ENCODE results near the gene NEDD4L. TPM values are rescaled to one million over a fixed set of nuclear protein-coding genes. Genes with fewer than 3 reads are reported as not detected.

The NEDD4L gene
- total and polyA plus RNA-seq, 9 donors = 24.8 to 43.1 (median 34.0) TPM

- H3K4me3 ChIP-seq (ENCODE audit: low read length) = no peak overlapping the region
- H3K27me3 ChIP-seq (ENCODE audit: control insufficient read depth, insufficient read depth, low read length) = no peaks in the 10 kb centered on the region
- peaks cover 27% of the 10 kb centered on the region for H3K4me1 ChIP-seq (ENCODE audit: control insufficient read depth, insufficient read depth, low read length)
- 85% methylated on average over 10 of the region's 12 CpGs for WGBS (ENCODE audit: insufficient coverage)
- no peak for DNase-seq
- H3K36me3 ChIP-seq (ENCODE audit: control insufficient read depth, insufficient read depth, low read length) = peaks cover 42% of the 10 kb centered on the region
- no peaks in the 10 kb centered on the region for H3K9me3 ChIP-seq (replicated peaks; ENCODE audit: control insufficient read depth, low read depth, low read length)
- no peak overlapping the region for H3K27ac ChIP-seq (ENCODE audit: low read length)
Measured at GRCh38 chr18:58381676-58382411, 337.8 kb downstream of the NEDD4L start.

DNA sequence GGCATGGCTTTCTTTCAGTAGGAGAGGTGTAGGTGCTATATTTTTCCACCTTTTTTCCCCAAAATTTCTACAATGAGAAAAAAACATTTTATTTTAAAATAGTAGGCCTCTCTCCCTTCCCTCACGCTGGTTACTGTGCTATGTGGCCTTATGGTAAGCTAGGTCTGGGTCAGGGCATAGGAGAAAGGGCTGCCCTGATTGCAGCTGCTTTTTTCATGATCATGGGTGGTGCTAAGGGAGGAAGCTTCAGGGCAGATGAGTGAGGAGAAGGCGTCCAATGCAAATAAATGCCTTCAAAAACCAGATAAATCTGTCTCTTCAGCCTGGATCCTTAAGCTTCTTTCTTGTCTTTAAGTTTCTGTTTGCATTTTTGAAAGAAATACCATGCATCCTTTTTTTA, 338.4 kb downstream of the NEDD4L start:
- Histone ChIP-seq H3K4me1 (ENCODE audit: control insufficient read depth, insufficient read depth, low read length) (peaks cover 21% of the 10 kb centered on the region), H3K36me3 (ENCODE audit: control insufficient read depth, insufficient read depth, low read length) (peaks cover 42% of the 10 kb centered on the region), H3K27ac (ENCODE audit: low read length) (no peak overlapping the region), H3K27me3 (ENCODE audit: control insufficient read depth, insufficient read depth, low read length) (no peaks in the 10 kb centered on the region), H3K4me3 (ENCODE audit: low read length) (no peak overlapping the region), H3K9me3 (replicated peaks; ENCODE audit: control insufficient read depth, low read depth, low read length) (no peaks in the 10 kb centered on the region)
- no peak for DNase-seq
- no CpG with 5 or more reads among the region's 2 CpGs for WGBS (ENCODE audit: insufficient coverage)

GRCh38 chr18:58385472-58385871, 341.4 kb downstream of the NEDD4L start:
- H3K4me1 ChIP-seq (ENCODE audit: control insufficient read depth, insufficient read depth, low read length) = peaks cover 15% of the 10 kb centered on the region
- H3K27ac ChIP-seq (ENCODE audit: low read length) = no peak overlapping the region
- WGBS (ENCODE audit: insufficient coverage) = 85% methylated on average over 13 of the region's 13 CpGs
- no peaks in the 10 kb centered on the region for H3K27me3 ChIP-seq (ENCODE audit: control insufficient read depth, insufficient read depth, low read length)
- no peak overlapping the region for H3K4me3 ChIP-seq (ENCODE audit: low read length)
- DNase-seq = no peak
- peaks cover 57% of the 10 kb centered on the region for H3K36me3 ChIP-seq (ENCODE audit: control insufficient read depth, insufficient read depth, low read length)
- H3K9me3 ChIP-seq (replicated peaks; ENCODE audit: control insufficient read depth, low read depth, low read length) = no peaks in the 10 kb centered on the region

- Histone ChIP-seq H3K9me3 (replicated peaks; ENCODE audit: control insufficient read depth, low read depth, low read length) (no peaks in the 10 kb centered on the region), H3K36me3 (ENCODE audit: control insufficient read depth, insufficient read depth, low read length) (peaks cover 55% of the 10 kb centered on the region), H3K4me3 (ENCODE audit: low read length) (no peak overlapping the region), H3K27me3 (ENCODE audit: control insufficient read depth, insufficient read depth, low read length) (no peaks in the 10 kb centered on the region), H3K27ac (ENCODE audit: low read length) (no peak overlapping the region), H3K4me1 (ENCODE audit: control insufficient read depth, insufficient read depth, low read length) (peaks cover 27% of the 10 kb centered on the region)
- 94% methylated on average over 10 of the region's 14 CpGs for WGBS (ENCODE audit: insufficient coverage)
- no peak for DNase-seq
Measured at GRCh38 chr18:58386780-58387179, 342.8 kb downstream of the NEDD4L start.

DNA sequence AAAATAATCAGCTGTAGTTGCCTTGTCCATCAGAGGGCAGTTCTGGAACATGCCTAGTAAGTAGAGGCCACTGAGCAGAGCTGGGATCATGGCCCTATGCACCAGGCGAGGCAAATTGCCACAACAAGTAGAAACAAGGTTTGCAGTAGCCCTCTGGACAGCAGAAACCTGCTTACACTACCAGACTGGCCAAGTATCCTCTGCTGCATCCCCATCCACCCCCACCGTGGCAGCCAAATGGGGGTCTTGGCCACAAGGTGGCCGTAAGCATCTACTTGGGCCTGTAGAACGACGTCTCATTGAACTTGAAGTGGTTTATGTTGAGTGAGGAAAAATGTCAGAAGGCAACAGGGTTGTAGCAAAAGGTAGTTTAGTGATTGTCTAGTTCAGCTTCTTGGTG, 343.7 kb downstream of the NEDD4L start:
- no peak overlapping the region for H3K27ac ChIP-seq (ENCODE audit: low read length)
- WGBS (ENCODE audit: insufficient coverage) = 91% methylated on average over 4 of the region's 5 CpGs
- peaks cover 36% of the 10 kb centered on the region for H3K4me1 ChIP-seq (ENCODE audit: control insufficient read depth, insufficient read depth, low read length)
- no peak overlapping the region for H3K4me3 ChIP-seq (ENCODE audit: low read length)
- H3K36me3 ChIP-seq (ENCODE audit: control insufficient read depth, insufficient read depth, low read length) = peaks cover 55% of the 10 kb centered on the region
- H3K9me3 ChIP-seq (replicated peaks; ENCODE audit: control insufficient read depth, low read depth, low read length) = no peaks in the 10 kb centered on the region
- H3K27me3 ChIP-seq (ENCODE audit: control insufficient read depth, insufficient read depth, low read length) = no peaks in the 10 kb centered on the region
- no peak for DNase-seq

DNA sequence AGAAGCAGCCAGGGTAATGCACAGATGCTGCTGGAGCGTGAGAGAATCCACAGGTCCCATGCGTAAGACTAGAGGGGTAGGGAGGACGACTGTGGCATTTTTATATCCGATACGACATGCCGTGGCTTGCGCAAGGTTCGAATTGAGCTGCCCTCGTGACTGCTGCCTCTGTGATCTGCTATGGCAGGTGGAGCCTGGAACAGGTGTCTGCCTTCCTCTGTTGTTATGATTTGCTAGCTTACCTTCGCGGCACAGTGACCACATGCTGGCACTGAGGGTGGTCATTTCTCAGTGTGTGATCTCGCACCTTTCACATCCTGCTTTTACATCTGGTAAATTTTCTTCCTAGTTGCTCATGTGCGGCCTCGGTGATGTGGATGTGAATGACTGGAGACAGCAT, 344.7 kb downstream of the NEDD4L start:
- no peak overlapping the region for H3K4me3 ChIP-seq (ENCODE audit: low read length)
- peaks cover 43% of the 10 kb centered on the region for H3K4me1 ChIP-seq (ENCODE audit: control insufficient read depth, insufficient read depth, low read length)
- peaks cover 53% of the 10 kb centered on the region for H3K36me3 ChIP-seq (ENCODE audit: control insufficient read depth, insufficient read depth, low read length)
- peak; percentile 22 for DNase-seq
- H3K9me3 ChIP-seq (replicated peaks; ENCODE audit: control insufficient read depth, low read depth, low read length) = no peaks in the 10 kb centered on the region
- no peaks in the 10 kb centered on the region for H3K27me3 ChIP-seq (ENCODE audit: control insufficient read depth, insufficient read depth, low read length)
- 87% methylated on average over 13 of the region's 14 CpGs for WGBS (ENCODE audit: insufficient coverage)
- H3K27ac ChIP-seq (ENCODE audit: low read length) = peak overlapping the region; percentile 49

GRCh38 chr18:58389745-58390144, 345.7 kb downstream of the NEDD4L start:
- 60% methylated on average over 2 of the region's 2 CpGs for WGBS (ENCODE audit: insufficient coverage)

GRCh38 chr18:58390399-58390798, 346.4 kb downstream of the NEDD4L start:
- H3K27me3 ChIP-seq (ENCODE audit: control insufficient read depth, insufficient read depth, low read length) = no peaks in the 10 kb centered on the region
- no peaks in the 10 kb centered on the region for H3K9me3 ChIP-seq (replicated peaks; ENCODE audit: control insufficient read depth, low read depth, low read length)
- peak overlapping the region; percentile 92 for H3K27ac ChIP-seq (ENCODE audit: low read length)
- WGBS (ENCODE audit: insufficient coverage) = 82% methylated on average over 8 of the region's 9 CpGs
- H3K4me1 ChIP-seq (ENCODE audit: control insufficient read depth, insufficient read depth, low read length) = peaks cover 51% of the 10 kb centered on the region
- peaks cover 54% of the 10 kb centered on the region for H3K36me3 ChIP-seq (ENCODE audit: control insufficient read depth, insufficient read depth, low read length)
- H3K4me3 ChIP-seq (ENCODE audit: low read length) = no peak overlapping the region
- DNase-seq = peak; percentile 84

More at GRCh38 chr18:58389745-58390144, 345.7 kb downstream of the NEDD4L start:
- H3K27me3 ChIP-seq (ENCODE audit: control insufficient read depth, insufficient read depth, low read length) = no peaks in the 10 kb centered on the region
- no peak for DNase-seq
- peak overlapping the region; percentile 45 for H3K27ac ChIP-seq (ENCODE audit: low read length)
- H3K36me3 ChIP-seq (ENCODE audit: control insufficient read depth, insufficient read depth, low read length) = peaks cover 53% of the 10 kb centered on the region
- peaks cover 45% of the 10 kb centered on the region for H3K4me1 ChIP-seq (ENCODE audit: control insufficient read depth, insufficient read depth, low read length)
- no peak overlapping the region for H3K4me3 ChIP-seq (ENCODE audit: low read length)
- H3K9me3 ChIP-seq (replicated peaks; ENCODE audit: control insufficient read depth, low read depth, low read length) = no peaks in the 10 kb centered on the region

DNA sequence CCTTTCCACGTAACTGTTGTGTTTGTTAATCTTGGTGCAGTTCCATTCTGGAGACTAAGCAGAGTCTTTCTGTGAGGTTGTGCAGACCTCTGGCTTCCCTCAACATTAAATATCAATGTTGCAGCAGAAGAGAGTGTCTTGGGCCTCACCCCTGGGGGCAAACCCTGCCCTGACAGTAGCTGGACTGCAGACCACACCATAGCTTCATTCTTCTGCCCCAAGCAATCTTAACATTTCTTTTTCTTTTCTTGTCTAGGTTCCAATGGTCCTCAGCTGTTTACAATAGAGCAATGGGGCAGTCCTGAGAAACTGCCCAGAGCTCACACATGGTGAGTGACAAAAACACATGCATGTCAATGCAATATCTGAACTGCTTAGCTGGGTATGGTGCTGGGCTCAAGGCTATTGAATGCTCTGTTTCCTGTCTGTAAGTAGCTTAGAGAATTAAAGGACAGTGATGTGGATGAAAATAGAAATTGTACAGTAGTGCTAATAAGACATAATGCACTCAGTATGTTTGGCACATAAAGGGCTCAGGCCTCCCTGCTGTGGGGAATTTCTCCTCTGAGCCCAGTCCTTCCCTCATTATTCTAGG, 347.3 kb downstream of the NEDD4L start:
- peak overlapping the region; percentile 92 for H3K27ac ChIP-seq (ENCODE audit: low read length)
- WGBS (ENCODE audit: insufficient coverage) = no CpG with 5 or more reads among the region's 1 CpG
- H3K4me1 ChIP-seq (ENCODE audit: control insufficient read depth, insufficient read depth, low read length) = peaks cover 59% of the 10 kb centered on the region
- H3K4me3 ChIP-seq (ENCODE audit: low read length) = no peak overlapping the region
- no peaks in the 10 kb centered on the region for H3K9me3 ChIP-seq (replicated peaks; ENCODE audit: control insufficient read depth, low read depth, low read length)
- H3K36me3 ChIP-seq (ENCODE audit: control insufficient read depth, insufficient read depth, low read length) = peaks cover 48% of the 10 kb centered on the region
- DNase-seq = peak; percentile 85
- no peaks in the 10 kb centered on the region for H3K27me3 ChIP-seq (ENCODE audit: control insufficient read depth, insufficient read depth, low read length)

GRCh38 chr18:58391932-58392323, 347.9 kb downstream of the NEDD4L start:
- no peak for DNase-seq
- no peak overlapping the region for H3K4me3 ChIP-seq (ENCODE audit: low read length)
- H3K27me3 ChIP-seq (ENCODE audit: control insufficient read depth, insufficient read depth, low read length) = no peaks in the 10 kb centered on the region
- peak overlapping the region; percentile 92 for H3K27ac ChIP-seq (ENCODE audit: low read length)
- H3K36me3 ChIP-seq (ENCODE audit: control insufficient read depth, insufficient read depth, low read length) = peaks cover 42% of the 10 kb centered on the region
- 35% methylated on average over 8 of the region's 8 CpGs for whole genome bisulfite sequencing (ENCODE audit: insufficient coverage)
- H3K9me3 ChIP-seq (replicated peaks; ENCODE audit: control insufficient read depth, low read depth, low read length) = no peaks in the 10 kb centered on the region
- peaks cover 60% of the 10 kb centered on the region for H3K4me1 ChIP-seq (ENCODE audit: control insufficient read depth, insufficient read depth, low read length)
